Spleen (tissue), 11 donors: ENCODE measurements around the gene VCP. TPM values are rescaled to one million over a fixed set of nuclear protein-coding genes. Genes with fewer than 3 reads are reported as not detected.
A peak's percentile ranks its signal among the peaks of the same experiment; 100 is the strongest.

Source experiments
- DNase-seq: peaks from one replicate; pipeline ENCODE4 v3.0.0-alpha.2; 2020
- H3K27ac ChIP-seq, 8 donors: fragments of 200-600 bp; sonication (generic) in 7 of 8; 1 replicate in 4 of 8; 2 replicates in 4 of 8; pipeline versions ENCODE4 v1.5.0 to v1.8.0; 2016 to 2021; ENCODE audit warnings: inconsistent platforms in 4 of 8, mild to moderate bottlenecking in 4 of 8, moderate library complexity in 1 of 8
- H3K27me3 ChIP-seq, 7 donors: fragments of 200-600 bp; sonication (generic) in 6 of 7; replicated peaks in 1 of 7; 1 replicate in 4 of 7; 2 replicates in 3 of 7; pipeline versions ENCODE4 v1.5.0 to v1.8.0; 2016 to 2021; ENCODE audit warnings: inconsistent platforms in 3 of 7, mild to moderate bottlenecking in 1 of 7
- H3K36me3 ChIP-seq, 6 donors: fragments of 200-600 bp; sonication (generic) in 5 of 6; 1 replicate in 4 of 6; 2 replicates in 2 of 6; pipeline versions ENCODE4 v1.5.0 to v1.8.0; 2016 to 2021; ENCODE audit warnings: inconsistent platforms in 2 of 6
- H3K4me1 ChIP-seq, 6 donors: fragments of 200-600 bp; sonication (generic) in 5 of 6; 1 replicate in 3 of 6; 2 replicates in 3 of 6; pipeline versions ENCODE4 v1.5.0 to v1.8.0; 2016 to 2021; ENCODE audit warnings: inconsistent platforms in 3 of 6
- H3K4me3 ChIP-seq, 8 donors: fragments of 200-600 bp; sonication (generic) in 7 of 8; 1 replicate in 4 of 8; 2 replicates in 4 of 8; pipeline versions ENCODE4 v1.5.0 to v1.8.0; 2016 to 2021; ENCODE audit warnings: inconsistent platforms in 4 of 8, mild to moderate bottlenecking in 4 of 8, moderate library complexity in 2 of 8
- H3K9me3 ChIP-seq, 8 donors: fragments of 200-600 bp; sonication (generic) in 7 of 8; 1 replicate in 4 of 8; 2 replicates in 4 of 8; pipeline versions ENCODE4 v1.5.0 to v1.8.0; 2016 to 2021; ENCODE audit warnings: inconsistent platforms in 4 of 8
- CTCF ChIP-seq, 11 experiments: fragments of 200-600 bp in 7 of 11; fragments of 450-650 bp in 4 of 11; sonication (generic) in 4 of 11; IDR thresholded peaks in 8 of 11; conservative IDR thresholded peaks in 3 of 11; 1 replicate in 7 of 11; 2 replicates in 4 of 11; pipeline versions ENCODE4 v1.4.0 to v1.8.0; 2016 to 2021; ENCODE audit warnings: antibody characterized with exemption in 11 of 11, inconsistent platforms in 4 of 11, mild to moderate bottlenecking in 1 of 11
- POLR2A ChIP-seq, 3 donors: fragments of 450-650 bp; IDR thresholded peaks; one replicate each; pipeline ENCODE4 v1.5.1; 2017; ENCODE audit warnings: antibody characterized with exemption in 3 of 3, mild to moderate bottlenecking in 1 of 3
- POLR2AphosphoS5 ChIP-seq, 3 donors: sonication (generic); formaldehyde crosslinking; IDR thresholded peaks; one replicate each; pipeline ENCODE4 v1.5.1; 2017; ENCODE audit warnings: antibody characterized with exemption in 3 of 3
- WGBS, 5 donors: extraction: QIAGEN DNeasy Blood & Tissue Kit in 3 of 5; methylation state at CpG; one replicate each; pipeline versions ENCODE4 v1.1.5 to v1.1.7; 2013 to 2018; 5-methylcytosine and 5-hydroxymethylcytosine counted together
- intact Hi-C: fragments of 100-400 bp; cut with DNase I; formaldehyde crosslinking; loops from one replicate; pipeline ENCODE4 v1.15.0; 2023; ENCODE audit warnings: low total_unique reads
- polyA plus RNA-seq, 3 donors: library from polyadenylated mRNA; stranded (reverse); fragments of 200-250 nt; gene quantifications; one replicate each; pipeline ENCODE4 v1.2.1, GENCODE V29; 2013
- total RNA-seq, 7 donors: library from RNA; depleted of rRNA in 3 of 7; stranded (reverse); fragments of >200 nt in 3 of 7; fragmentation: NEBNext Ultra II Directional in 4 of 7; extraction: Animal tissue kit (Norgen Biotek cat#: 25700) in 4 of 7; gene quantifications; one replicate each; pipeline versions ENCODE4 v1.1.0 to v1.2.1, GENCODE V29; 2016 to 2021
- donor health status: healthy with polysubstance abuse.
- donor health status: DM: no; HTN: no; CAD: no; lungs with moderate emphysema.
- donor health status: DM: no; HTN: no; CAD: no.
- donor health status: Bipolar disorder and iron deficiency.
- donor health status: healthy.
- donor health status: DM: no; HTN: no; CAD: no.
- donor health status: DM: yes; HTN: yes; CAD: no.

The VCP gene
- total and polyA plus RNA-seq, 10 donors: 48.5 to 269 (median 166) TPM

- H3K27ac ChIP-seq: peak overlapping the region; percentile 15 to 96 (median 88)
- no peak for DNase-seq
- intact Hi-C loops: no loop called here
- H3K4me1 ChIP-seq: peaks cover 39 to 89% (median 73%) of the 10 kb centered on the region in 6 donors
- H3K27me3 ChIP-seq: no peaks in the 10 kb centered on the region
- H3K9me3 ChIP-seq: no peaks in the 10 kb centered on the region
- TF ChIP-seq CTCF (IDR thresholded peaks at IDR 0.05 in 8 of 11, conservative IDR thresholded peaks at IDR 0.05 in 3 of 11): no peak
- no peak for TF ChIP-seq POLR2A (IDR thresholded peaks at IDR 0.05)
- TF ChIP-seq POLR2AphosphoS5 (IDR thresholded peaks at IDR 0.05): no peak
- 79 to 85% (median 82%) methylated on average over 3 of the region's 3 CpGs for WGBS, 5 donors
- H3K4me3 ChIP-seq: peak overlapping the region in 5 of 8 donors; percentile 59 to 81 (median 68)
- peaks cover 0 to 25% (median 13%) of the 10 kb centered on the region in 6 donors for H3K36me3 ChIP-seq
Observed at GRCh38 chr9:35112257-35113020, 40.0 kb upstream of the VCP start.

GRCh38 chr9:35111001-35111933 lies 38.8 kb upstream of the VCP start:
- H3K4me3 ChIP-seq: peak overlapping the region; percentile 55 to 81 (median 67)
- H3K27ac ChIP-seq: peak overlapping the region; percentile 76 to 96 (median 88)
- TF ChIP-seq POLR2A (IDR thresholded peaks at IDR 0.05) (peak in 1 of 3 donors; percentile 33), POLR2AphosphoS5 (IDR thresholded peaks at IDR 0.05) (peak; percentile 52 to 81 (median 79)), CTCF (IDR thresholded peaks at IDR 0.05 in 8 of 11, conservative IDR thresholded peaks at IDR 0.05 in 3 of 11) (peak in 1 of 11 experiments; percentile 42)
- H3K9me3 ChIP-seq: no peaks in the 10 kb centered on the region
- no peaks in the 10 kb centered on the region for H3K27me3 ChIP-seq
- WGBS, 5 donors: 2 to 3% (median 2%) methylated on average over 29 to 57 of the region's 57 CpGs
- H3K36me3 ChIP-seq: peaks cover 0 to 37% (median 24%) of the 10 kb centered on the region in 6 donors
- intact Hi-C loops: no loop called here
- DNase-seq: peak; percentile 99
- H3K4me1 ChIP-seq: peaks cover 31 to 77% (median 62%) of the 10 kb centered on the region in 6 donors

- no peak for DNase-seq
- Histone ChIP-seq H3K36me3 (peaks cover 0 to 46% (median 34%) of the 10 kb centered on the region in 6 donors), H3K27me3 (no peaks in the 10 kb centered on the region), H3K27ac (peak overlapping the region in 6 of 8 donors; percentile 9 to 96 (median 88)), H3K4me3 (peak overlapping the region in 4 of 8 donors; percentile 60 to 81 (median 72)), H3K4me1 (peaks cover 31 to 69% (median 61%) of the 10 kb centered on the region in 6 donors), H3K9me3 (no peaks in the 10 kb centered on the region)
- 39 to 54% (median 42%) methylated on average over 3 of the region's 3 CpGs for WGBS, 5 donors
- TF ChIP-seq POLR2AphosphoS5 (IDR thresholded peaks at IDR 0.05): peak in 1 of 3 donors; percentile 25
- TF ChIP-seq CTCF (IDR thresholded peaks at IDR 0.05 in 8 of 11, conservative IDR thresholded peaks at IDR 0.05 in 3 of 11): no peak
- intact Hi-C loops: no loop called here
Observed at GRCh38 chr9:35110327-35110761, 37.9 kb upstream of the VCP start.
